Measurements from ENCODE around the gene XKR7. TPM values are rescaled to one million over a fixed set of nuclear protein-coding genes. Genes with fewer than 3 reads are reported as not detected.

The XKR7 gene
- total RNA-seq, 1 donor from 2014 or later, result not detected

- H3K36me3 Mint-ChIP-seq (ENCODE audit: unreplicated experiment), result peaks cover 5% of the 10 kb centered on the region
These were observed 84.3 kb downstream of the XKR7 start, which contains the start of gene HCK for GRCh38 chr20:32052090-32052777. TSS of gene HCK (plus strand) at chr20:32052242.

GRCh38 chr20:32052778-32053362 lies 84.9 kb downstream of the XKR7 start:
- Mint-ChIP-seq H3K4me3 (ENCODE audit: unreplicated experiment) (no peak overlapping the region), H3K9me3 (ENCODE audit: unreplicated experiment) (no peaks in the 10 kb centered on the region), H3K27ac (ENCODE audit: unreplicated experiment) (no peak overlapping the region), H3K4me1 (ENCODE audit: unreplicated experiment) (peaks cover 10% of the 10 kb centered on the region), H3K36me3 (ENCODE audit: unreplicated experiment) (peaks cover 5% of the 10 kb centered on the region), H3K27me3 (ENCODE audit: unreplicated experiment) (peaks cover 80% of the 10 kb centered on the region)
- TF ChIP-seq CTCF (IDR thresholded peaks at IDR 0.05), result no peak
- no peak for DNase-seq (ENCODE audit: extremely low spot score, unreplicated experiment)

More at GRCh38 chr20:32052090-32052777, 84.3 kb downstream of the XKR7 start, which contains the start of gene HCK:
- peaks cover 10% of the 10 kb centered on the region for H3K4me1 Mint-ChIP-seq (ENCODE audit: unreplicated experiment)
- TF ChIP-seq CTCF (IDR thresholded peaks at IDR 0.05), result no peak
- H3K27ac Mint-ChIP-seq (ENCODE audit: unreplicated experiment), result no peak within 1 kb of the TSS
- H3K4me3 Mint-ChIP-seq (ENCODE audit: unreplicated experiment), result peak within 1 kb of the TSS; percentile 45
- no peak for DNase-seq (ENCODE audit: extremely low spot score, unreplicated experiment)
- H3K9me3 Mint-ChIP-seq (ENCODE audit: unreplicated experiment), result no peaks in the 10 kb centered on the region
- H3K27me3 Mint-ChIP-seq (ENCODE audit: unreplicated experiment), result peaks cover 77% of the 10 kb centered on the region

Other genes with a start within 250 kb of the XKR7 start
- 67.0 and 69.4 TPM in 2 replicates for gene BCL2L1, start 245.3 kb upstream of the XKR7 start, total RNA-seq
- gene TPX2, start 228.9 kb upstream of the XKR7 start, total RNA-seq, result 22.6 and 25.5 TPM in 2 replicates
- 0.10 and 0.27 TPM in 2 replicates for gene MYLK2, start 148.8 kb upstream of the XKR7 start, total RNA-seq
- 11.8 and 13.6 TPM in 2 replicates for gene FOXS1, start 122.5 kb upstream of the XKR7 start, total RNA-seq
- 2.1 and 3.2 TPM in 2 replicates for gene DUSP15, start 97.6 kb upstream of the XKR7 start, total RNA-seq
- gene TTLL9, start 97.5 kb upstream of the XKR7 start, total RNA-seq, result 0.18 and 0.24 TPM in 2 replicates
- gene PDRG1, start 16.1 kb upstream of the XKR7 start, total RNA-seq, result 12.2 and 12.5 TPM in 2 replicates
- not detected in 2 replicates for gene CCM2L, start 42.3 kb downstream of the XKR7 start, total RNA-seq
- not detected in 2 replicates for gene HCK, start 84.1 kb downstream of the XKR7 start, total RNA-seq
- gene TM9SF4, start 141.6 kb downstream of the XKR7 start, total RNA-seq, result 64.4 and 67.3 TPM in 2 replicates
- 11.5 and 11.8 TPM in 2 replicates for gene PLAGL2, start 239.6 kb downstream of the XKR7 start, total RNA-seq
- gene POFUT1, start 239.7 kb downstream of the XKR7 start, total RNA-seq, result 49.5 and 52.7 TPM in 2 replicates